HG02870 (cell line): ENCODE measurements around the gene TMEM119.

ENCODE experiments used
- ATAC-seq: cut with Tn5 transposase; IDR thresholded peaks from one replicate; pipeline ENCODE4 v1.9.1; 2021; ENCODE audit warnings: mild to moderate bottlenecking, moderate library complexity; ENCODE audit not compliant: unreplicated experiment

The TMEM119 gene

GRCh38 chr12:108597559-108598471 lies at the start of gene TMEM119:
Gene TMEM119 (minus strand): TSS chr12:108598084. CDS start chr12:108592383, 5,701 bp downstream.
- no peak for ATAC-seq

DNA sequence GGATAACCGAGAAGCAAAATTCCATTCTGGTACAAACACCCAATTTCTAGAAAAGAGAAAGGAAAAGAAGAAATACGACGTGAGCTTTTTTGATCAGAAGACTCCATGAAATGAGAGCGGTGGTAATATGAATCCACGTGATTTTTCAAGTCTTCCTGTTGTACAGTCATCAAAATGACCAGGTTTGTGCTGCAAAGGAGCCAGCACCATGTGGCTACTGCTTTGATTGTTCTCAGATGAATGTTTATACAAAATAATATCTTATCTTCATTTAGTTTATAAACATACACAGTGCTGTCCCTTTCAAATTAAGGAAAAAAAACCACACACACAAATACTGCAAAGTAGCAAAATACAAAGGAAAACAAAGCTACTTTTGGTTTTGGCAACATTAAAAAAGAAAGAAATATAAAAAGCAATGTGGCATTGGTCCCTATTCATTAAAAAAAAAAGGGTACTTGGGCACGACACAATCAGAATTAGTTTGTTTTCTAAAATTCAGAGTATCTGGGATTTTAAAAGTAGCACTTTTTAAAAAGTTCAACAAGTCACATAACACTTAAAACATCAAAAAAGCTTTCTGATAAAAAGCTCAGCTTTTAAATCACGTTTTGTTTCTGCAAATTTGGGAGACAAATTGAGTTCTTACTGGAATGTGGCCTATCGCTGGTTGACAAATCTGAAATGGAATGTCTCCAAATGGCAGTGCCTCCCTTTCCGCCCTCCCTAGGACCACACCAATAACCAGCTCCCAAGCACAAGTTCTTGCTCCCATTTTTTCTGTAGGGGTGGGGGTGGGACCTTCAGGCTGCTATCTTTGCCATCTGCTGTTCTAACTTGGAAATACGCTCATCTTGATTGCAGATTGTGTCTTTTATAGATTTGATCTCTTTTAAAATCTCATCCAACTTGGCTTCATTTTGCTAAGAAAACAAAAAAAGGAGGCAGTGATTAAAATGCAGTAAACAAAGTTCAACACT lies 49.0 kb upstream of the TMEM119 start:
- no peak for ATAC-seq

- no peak for ATAC-seq
Measured at GRCh38 chr12:108645686-108646599, 48.1 kb upstream of the TMEM119 start.

DNA sequence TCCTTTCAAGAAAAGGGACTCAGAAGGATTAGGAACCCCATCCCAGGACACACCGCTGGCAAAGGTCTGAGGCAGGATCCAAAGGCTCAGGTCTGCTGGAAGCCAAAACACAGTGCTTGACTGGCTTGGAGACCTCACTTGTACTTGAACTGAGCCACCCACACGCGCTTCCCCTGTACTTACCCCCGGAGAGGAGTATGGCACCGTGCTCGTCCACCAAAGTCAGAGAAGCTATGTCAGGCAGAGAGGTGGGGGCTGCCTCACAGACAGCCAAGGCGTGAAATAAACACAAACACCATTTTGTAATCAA lies 46.9 kb upstream of the TMEM119 start:
- no peak for ATAC-seq

GRCh38 chr12:108643941-108644810 lies 46.3 kb upstream of the TMEM119 start:
- no peak for ATAC-seq

- ATAC-seq = no peak
Measured at GRCh38 chr12:108642899-108643654, 45.2 kb upstream of the TMEM119 start.

GRCh38 chr12:108642269-108642870 lies 44.5 kb upstream of the TMEM119 start:
- ATAC-seq = no peak

- no peak for ATAC-seq
Measured at GRCh38 chr12:108641446-108642268, 43.8 kb upstream of the TMEM119 start.

- no peak for ATAC-seq
Measured at GRCh38 chr12:108640802-108641445, 43.0 kb upstream of the TMEM119 start.

GRCh38 chr12:108638997-108639822 lies 41.3 kb upstream of the TMEM119 start:
- no peak for ATAC-seq

GRCh38 chr12:108638141-108638827 lies 40.4 kb upstream of the TMEM119 start:
- no peak for ATAC-seq

GRCh38 chr12:108637222-108637971 lies 39.5 kb upstream of the TMEM119 start:
- no peak for ATAC-seq

DNA sequence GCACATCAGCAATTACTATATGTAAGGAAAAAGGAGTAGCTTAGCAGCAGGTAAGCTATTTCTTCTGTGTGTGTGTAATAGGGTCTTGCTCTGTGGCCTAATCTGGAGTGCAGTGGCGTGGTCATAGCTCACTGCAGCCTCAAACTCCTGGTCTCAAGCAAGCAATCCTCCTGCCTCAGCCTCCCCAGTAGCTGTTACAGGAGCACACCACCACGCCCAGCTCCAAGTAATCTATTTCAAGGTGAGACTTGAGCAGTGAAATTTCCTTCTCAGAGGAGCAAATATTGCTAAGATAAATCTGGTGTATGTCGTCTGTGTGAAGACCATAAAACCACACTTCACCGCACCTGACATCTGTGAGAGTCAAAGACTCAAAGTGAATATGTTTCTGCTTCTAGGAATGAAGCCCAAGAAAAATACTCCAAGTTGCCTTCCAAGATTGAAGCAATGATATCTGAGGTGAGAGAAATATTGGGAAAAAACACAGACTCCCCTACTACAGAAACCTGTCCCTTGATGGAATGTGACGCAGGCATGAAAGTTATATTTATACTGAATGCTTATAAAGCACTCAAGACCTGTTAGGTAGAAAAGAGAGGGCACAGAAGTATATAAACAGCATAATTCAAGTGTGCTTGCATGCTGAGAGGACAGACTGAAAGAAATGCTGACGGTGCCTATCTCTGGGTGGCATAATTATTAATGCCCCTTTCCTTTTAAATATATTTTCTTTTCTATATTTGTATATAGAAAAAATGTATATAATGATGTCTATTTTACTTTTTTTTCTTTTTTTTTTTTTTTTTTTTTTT lies 38.3 kb upstream of the TMEM119 start:
- no peak for ATAC-seq
